Gastrocnemius medialis (tissue), 4 donors: ENCODE results near the gene TGM5. TPM values are rescaled to one million over a fixed set of nuclear protein-coding genes. Genes with fewer than 3 reads are reported as not detected.
"Not testable (repeated sequence)": the region's sequence is repeated elsewhere in the genome, so short reads cannot be mapped to it uniquely, and the experiment has no call there.

ENCODE experiments used
- ATAC-seq, 2 donors: fragments of 150-250 bp; one replicate each; pipeline ENCODE4 v1.9.1; 2016
- DNase-seq, 2 donors: peaks; one replicate each; pipeline ENCODE4 v3.0.0-alpha.2; 2019
- H3K27ac ChIP-seq, 4 donors: fragments of 200-600 bp; sonication (generic); 1 replicate in 1 of 4; 2 replicates in 3 of 4; pipeline ENCODE4 v1.5.1; 2016 to 2018; ENCODE audit warnings: mild to moderate bottlenecking in 2 of 4, moderate library complexity in 1 of 4
- H3K27me3 ChIP-seq, 3 donors: fragments of 200-600 bp; sonication (generic) in 2 of 3; 1 replicate in 1 of 3; 2 replicates in 2 of 3; pipeline versions ENCODE4 v1.5.1 to v1.6.0; 2016 to 2019; ENCODE audit warnings: mild to moderate bottlenecking in 1 of 3, moderate library complexity in 1 of 3
- H3K36me3 ChIP-seq, 2 donors: fragments of 200-600 bp; sonication (generic) in 1 of 2; one replicate each; pipeline ENCODE4 v1.5.1; 2017 to 2018
- H3K4me1 ChIP-seq, 2 donors: fragments of 200-600 bp; sonication (generic) in 1 of 2; one replicate each; pipeline ENCODE4 v1.5.1; 2016 to 2017; ENCODE audit warnings: mild to moderate bottlenecking in 2 of 2
- H3K4me3 ChIP-seq, 4 donors: fragments of 200-600 bp; sonication (generic) in 3 of 4; 1 replicate in 1 of 4; 2 replicates in 3 of 4; pipeline ENCODE4 v1.5.1; 2016 to 2019; ENCODE audit warnings: mild to moderate bottlenecking in 2 of 4
- H3K9me3 ChIP-seq, 3 donors: fragments of 200-600 bp; sonication (generic) in 2 of 3; 1 replicate in 1 of 3; 2 replicates in 2 of 3; pipeline ENCODE4 v1.5.1; 2016 to 2019
- CTCF ChIP-seq, 5 experiments: fragments of 450-650 bp in 3 of 5; fragments of 200-600 bp in 2 of 5; sonication (generic) in 2 of 5; IDR thresholded peaks in 4 of 5; conservative IDR thresholded peaks in 1 of 5; 1 replicate in 4 of 5; 2 replicates in 1 of 5; pipeline ENCODE4 v1.5.1; 2016 to 2019; ENCODE audit warnings: antibody characterized with exemption in 5 of 5, mild to moderate bottlenecking in 3 of 5, moderate library complexity in 3 of 5
- POLR2A ChIP-seq, 2 donors: fragments of 450-650 bp; IDR thresholded peaks; one replicate each; pipeline ENCODE4 v1.6.1; 2017; ENCODE audit warnings: antibody characterized with exemption in 2 of 2, mild to moderate bottlenecking in 2 of 2, moderate library complexity in 2 of 2
- in situ Hi-C, 4 donors: fragments of 200-750 bp; cut with MboI; loops; one replicate each; pipeline versions ENCODE4 v1.15.0 to v1.8.0; 2017; ENCODE audit warnings: low sequenced_read_pairs in 4 of 4
- intact Hi-C: fragments of 100-400 bp; cut with DNase I; formaldehyde crosslinking; loops from one replicate; pipeline ENCODE4 v1.15.1; 2023; ENCODE audit warnings: low total_unique reads
- total RNA-seq, 4 donors: library from RNA; depleted of rRNA; stranded (reverse); fragments of >200 nt; gene quantifications; one replicate each; pipeline versions ENCODE4 v1.1.0 to v1.2.3, GENCODE V29; 2016

Gene TGM5
- total RNA-seq, 4 donors from 2014 or later = 1.4 TPM; not detected in 3

GRCh38 chr15:43198992-43199391 lies 67.7 kb downstream of the TGM5 start:
- Histone ChIP-seq H3K27me3 (no peaks in the 10 kb centered on the region), H3K9me3 (no peaks in the 10 kb centered on the region), H3K27ac (no peak overlapping the region), H3K4me3 (no peak overlapping the region), H3K4me1 (peaks cover 29 to 32% of the 10 kb centered on the region in 2 donors), H3K36me3 (peaks cover 0 to 14% of the 10 kb centered on the region in 2 donors)
- in situ Hi-C loops = no loop called here
- ATAC-seq (no peak), DNase-seq (no peak)
- TF ChIP-seq POLR2A (IDR thresholded peaks at IDR 0.05) (no peak), CTCF (IDR thresholded peaks at IDR 0.05 in 4 of 5, conservative IDR thresholded peaks at IDR 0.05 in 1 of 5) (no peak)
- intact Hi-C loops = no loop called here

GRCh38 chr15:43198556-43198955 lies 68.2 kb downstream of the TGM5 start:
- H3K27ac ChIP-seq, intact Hi-C loops, DNase-seq, H3K4me3 ChIP-seq, ATAC-seq, H3K27me3 ChIP-seq, H3K9me3 ChIP-seq, in situ Hi-C loops: not testable (repeated sequence)
- H3K4me1 ChIP-seq = peaks cover 30 to 32% of the 10 kb centered on the region in 2 donors
- H3K36me3 ChIP-seq = peaks cover 0 to 17% of the 10 kb centered on the region in 2 donors

GRCh38 chr15:43197773-43198172 lies 69.0 kb downstream of the TGM5 start:
- H3K27me3 ChIP-seq, DNase-seq, intact Hi-C loops, H3K9me3 ChIP-seq, H3K4me3 ChIP-seq, ATAC-seq, in situ Hi-C loops: not testable (repeated sequence)
- H3K4me1 ChIP-seq = peaks cover 32% of the 10 kb centered on the region in 2 donors
- H3K36me3 ChIP-seq = peaks cover 0 to 25% of the 10 kb centered on the region in 2 donors
- H3K27ac ChIP-seq = peak overlapping the region in 1 of 4 donors; percentile 39

- Histone ChIP-seq H3K27me3 (no peaks in the 10 kb centered on the region), H3K4me3 (no peak overlapping the region), H3K9me3 (no peaks in the 10 kb centered on the region), H3K36me3 (peaks cover 0 to 33% of the 10 kb centered on the region in 2 donors), H3K27ac (peak overlapping the region in 1 of 4 donors; percentile 39), H3K4me1 (peaks cover 32% of the 10 kb centered on the region in 2 donors)
- TF ChIP-seq CTCF (IDR thresholded peaks at IDR 0.05 in 4 of 5, conservative IDR thresholded peaks at IDR 0.05 in 1 of 5) (no peak), POLR2A (IDR thresholded peaks at IDR 0.05) (no peak)
- no peak for DNase-seq
- ATAC-seq = no peak
- in situ Hi-C loops = no loop called here
- intact Hi-C loops = no loop called here
Observed at GRCh38 chr15:43196760-43197548, 69.8 kb downstream of the TGM5 start.

GRCh38 chr15:43194795-43195194 lies 71.9 kb downstream of the TGM5 start:
- intact Hi-C loops (no loop called here), in situ Hi-C loops (no loop called here)
- Histone ChIP-seq H3K4me1 (peaks cover 37 to 41% of the 10 kb centered on the region in 2 donors), H3K27ac (peak overlapping the region; percentile 67 to 80 (median 70)), H3K27me3 (no peaks in the 10 kb centered on the region), H3K9me3 (no peaks in the 10 kb centered on the region), H3K36me3 (peaks cover 0 to 54% of the 10 kb centered on the region in 2 donors), H3K4me3 (no peak overlapping the region)
- TF ChIP-seq CTCF (IDR thresholded peaks at IDR 0.05 in 4 of 5, conservative IDR thresholded peaks at IDR 0.05 in 1 of 5) (no peak), POLR2A (IDR thresholded peaks at IDR 0.05) (no peak)
- no peak for DNase-seq
- ATAC-seq = peak; percentile 59 to 90
